HepG2 (cell line): ENCODE measurements around the gene FBXL12. TPM values are rescaled to one million over a fixed set of nuclear protein-coding genes. Genes with fewer than 3 reads are reported as not detected.

ENCODE experiments used
- ATAC-seq: fragments of 200-7000 bp; cut with Tn5 transposase; 3 replicates; pipeline ENCODE4 v1.9.1; 2020; ENCODE audit warnings: mild to moderate bottlenecking, moderate library complexity
- BruUV-seq: library from RNA; stranded (reverse); fragments of 400-500 nt; replicated peaks from 2 replicates; lab custom pipeline; 2021; lab: Mats Ljungman, UMichigan
- CTCF ChIA-PET: fragments of 300-600 bp; formaldehyde crosslinking; extraction: SDS; loops from one replicate; lab custom pipeline; 2021; ENCODE audit warnings: low total read pairs, inconsistent platforms, low intra/inter-chr PET ratio; lab: Yijun Ruan, JAX
- POLR2A ChIA-PET: fragments of 350-600 bp; sonication (Branson Sonifier 250); formaldehyde crosslinking; loops from one replicate; lab custom pipeline; 2020; ENCODE audit warnings: antibody characterized with exemption, inconsistent platforms; lab: Yijun Ruan, JAX
- DNase-seq: peaks from one replicate; pipeline ENCODE4 v3.0.0-alpha.2; 2015; ENCODE audit warnings: low spot score
- FAIRE-seq: peaks from 3 replicates; lab custom pipeline; 2011; peaks lifted over from hg19 to GRCh38; lab: Jason Lieb, UNC
- H2AFZ ChIP-seq: one replicate; pipeline ENCODE4 v1.6.1; 2011; ENCODE audit warnings: low read length, inconsistent platforms
- H3K27ac ChIP-seq: fragments of 300-600 bp; 3 replicates; pipeline ENCODE4 v1.8.0; 2011; ENCODE audit warnings: mixed run types, mild to moderate bottlenecking, mixed read lengths, low read length, inconsistent platforms; ENCODE audit not compliant: insufficient read depth; ENCODE audit errors: extremely low read length
- H3K27me3 ChIP-seq, 2 experiments: fragments of 200-600 bp in 1 of 2; 2 replicates in 1 of 2; 3 replicates in 1 of 2; pipeline versions ENCODE4 v1.6.0 to v1.8.0; 2011; ENCODE audit warnings: low read length in 2 of 2, mild to moderate bottlenecking in 2 of 2, moderate library complexity in 2 of 2, inconsistent platforms in 1 of 2; ENCODE audit not compliant: insufficient read depth in 2 of 2, control insufficient read depth in 1 of 2
- H3K36me3 ChIP-seq, 2 experiments: fragments of 200-600 bp in 1 of 2; replicated peaks in 1 of 2; 2 replicates in 1 of 2; 3 replicates in 1 of 2; pipeline versions ENCODE4 v1.5.1 to v1.8.0; 2011; ENCODE audit warnings: low read length in 2 of 2, inconsistent platforms in 1 of 2; ENCODE audit not compliant: insufficient read depth in 2 of 2, control insufficient read depth in 1 of 2
- H3K4me1 ChIP-seq: 2 replicates; pipeline ENCODE4 v1.5.1; 2012; ENCODE audit warnings: low read length, inconsistent platforms; ENCODE audit not compliant: insufficient read depth
- H3K4me2 ChIP-seq: 2 replicates; pipeline ENCODE4 v1.6.0; 2011; ENCODE audit warnings: low read depth, low read length, inconsistent platforms
- H3K4me3 ChIP-seq, 3 experiments: fragments of 200-600 bp in 1 of 3; sonication (generic), shearing (Covaris generic) in 1 of 3; replicated peaks in 1 of 3; 2 replicates each; pipeline ENCODE4 v1.5.1; 2011 to 2016; ENCODE audit warnings: low read length in 3 of 3, inconsistent platforms in 2 of 3, low read depth in 2 of 3, mild to moderate bottlenecking in 2 of 3, control low read depth in 1 of 3, mixed read lengths in 1 of 3; ENCODE audit not compliant: insufficient read depth in 1 of 3
- H3K79me2 ChIP-seq: one replicate; pipeline ENCODE4 v1.6.1; 2011; ENCODE audit warnings: low read length, inconsistent platforms; ENCODE audit not compliant: insufficient read depth
- H3K9ac ChIP-seq: 2 replicates; pipeline ENCODE4 v1.6.0; 2011; ENCODE audit warnings: mild to moderate bottlenecking, low read depth, low read length, inconsistent platforms; ENCODE audit not compliant: insufficient read depth
- H3K9me3 ChIP-seq: 2 replicates; pipeline ENCODE4 v1.5.1; 2012; ENCODE audit warnings: mild to moderate bottlenecking, low read length
- H4K20me1 ChIP-seq: 2 replicates; pipeline ENCODE4 v1.6.0; 2011; ENCODE audit warnings: inconsistent platforms, mild to moderate bottlenecking, low read length, moderate library complexity; ENCODE audit not compliant: insufficient read depth
- CCDC6 ChIP-seq: sonication (generic); formaldehyde crosslinking; IDR thresholded peaks from 2 replicates; pipeline ENCODE4 v1.8.1; 2022; ENCODE audit warnings: mild to moderate bottlenecking, missing genetic modification reagents, moderate library complexity
- E2F2 ChIP-seq: sonication (generic); formaldehyde crosslinking; IDR thresholded peaks from 2 replicates; pipeline ENCODE4 v1.4.0; 2020; ENCODE audit warnings: missing genetic modification reagents, borderline replicate concordance
- HES4 ChIP-seq: sonication (generic); formaldehyde crosslinking; IDR thresholded peaks from 2 replicates; pipeline ENCODE4 v1.9.0; 2021; ENCODE audit warnings: mild to moderate bottlenecking, missing genetic modification reagents, borderline replicate concordance
- KLF9 ChIP-seq: IDR thresholded peaks from 2 replicates; pipeline ENCODE4 v1.6.1; 2016; ENCODE audit warnings: low read depth
- MED8 ChIP-seq: sonication (generic); formaldehyde crosslinking; IDR thresholded peaks from 2 replicates; pipeline ENCODE4 v1.8.1; 2023; ENCODE audit warnings: mild to moderate bottlenecking, missing genetic modification reagents; ENCODE audit not compliant: insufficient replicate concordance
- NFKB2 ChIP-seq: sonication (generic); formaldehyde crosslinking; IDR thresholded peaks from 2 replicates; pipeline ENCODE4 v1.4.0; 2020; ENCODE audit warnings: missing genetic modification reagents, borderline replicate concordance
- PAWR ChIP-seq: sonication (generic); formaldehyde crosslinking; IDR thresholded peaks from 2 replicates; pipeline ENCODE4 v1.4.0; 2020; ENCODE audit warnings: missing genetic modification reagents, mild to moderate bottlenecking, borderline replicate concordance
- POLR2A ChIP-seq, 2 experiments: IDR thresholded peaks; 2 replicates each; pipeline ENCODE4 v1.6.1; 2011; ENCODE audit warnings: low read depth in 2 of 2, low read length in 2 of 2, mild to moderate bottlenecking in 1 of 2, moderate library complexity in 1 of 2; ENCODE audit not compliant: insufficient read depth in 1 of 2
- PRPF4 ChIP-seq: fragments of 200-400 bp; formaldehyde crosslinking; IDR thresholded peaks from 2 replicates; pipeline ENCODE4 v1.6.1; 2016; ENCODE audit warnings: low read length, low read depth; ENCODE audit not compliant: poor library complexity, severe bottlenecking
- PTBP1 ChIP-seq: fragments of 200-400 bp; formaldehyde crosslinking; IDR thresholded peaks from 2 replicates; pipeline ENCODE4 v1.6.1; 2018; ENCODE audit warnings: low read length, low read depth; ENCODE audit not compliant: poor library complexity, severe bottlenecking
- XRCC5 ChIP-seq: fragments of 200-400 bp; formaldehyde crosslinking; optimal IDR thresholded peaks from 2 replicates; pipeline ENCODE3; 2017; ENCODE audit warnings: mild to moderate bottlenecking, low read length
- ZNF260 ChIP-seq: sonication (generic); formaldehyde crosslinking; IDR thresholded peaks from 2 replicates; pipeline ENCODE4 v1.4.0; 2020; ENCODE audit warnings: missing genetic modification reagents, low read depth, mild to moderate bottlenecking, borderline replicate concordance
- ZNF3 ChIP-seq: IDR thresholded peaks from 2 replicates; pipeline ENCODE4 v1.7.0; 2017; ENCODE audit warnings: inconsistent platforms
- ZNF569 ChIP-seq: sonication (generic); formaldehyde crosslinking; IDR thresholded peaks from 2 replicates; pipeline ENCODE4 v1.5.0; 2020; ENCODE audit warnings: mild to moderate bottlenecking, missing genetic modification reagents, moderate library complexity, borderline replicate concordance
- ZNF598 ChIP-seq: sonication (generic); formaldehyde crosslinking; IDR thresholded peaks from 2 replicates; pipeline ENCODE4 v1.5.1; 2020; ENCODE audit warnings: mild to moderate bottlenecking, missing genetic modification reagents, borderline replicate concordance
- ZNF878 ChIP-seq: sonication (generic); formaldehyde crosslinking; IDR thresholded peaks from 2 replicates; pipeline ENCODE4 v1.8.1; 2023; ENCODE audit warnings: mild to moderate bottlenecking, missing genetic modification reagents, moderate library complexity
- ZNF879 ChIP-seq: sonication (generic); formaldehyde crosslinking; IDR thresholded peaks from 2 replicates; pipeline ENCODE4 v1.8.1; 2023; ENCODE audit warnings: missing genetic modification reagents
- WGBS: methylation state at CpG from one replicate; pipeline ENCODE4 v1.1.6; 2017; ENCODE audit warnings: low lambda C conversion rate; 5-methylcytosine and 5-hydroxymethylcytosine counted together
- in situ Hi-C: cut with HindIII; loops from 2 replicates; pipeline ENCODE4 v1.10.0; 2017; ENCODE audit warnings: low pct_unique_long_range_greater_than_20kb; ENCODE audit not compliant: extremely low pct_ligation_motif_present
- intact Hi-C: fragments of 100-400 bp; cut with micrococcal nuclease; formaldehyde crosslinking; loops from one replicate; pipeline ENCODE4 v1.10.0; 2022; ENCODE audit not compliant: unreplicated experiment
- polyA plus RNA-seq, 8 experiments: library from polyadenylated mRNA; depleted of rRNA in 3 of 8; stranded (reverse) in 7 of 8; unstranded in 1 of 8; fragments of >200 nt; fragmentation: Illumina TruSeq in 4 of 8; extraction: Trizol in 4 of 8; gene quantifications; 2 replicates each; pipeline versions ENCODE4 v1.2.1 to v1.2.3, GENCODE V29; 2011 to 2016; ENCODE audit warnings: low read depth in 4 of 8, missing spikeins in 1 of 8, mixed read lengths in 1 of 8; ENCODE audit not compliant: insufficient read depth in 1 of 8
- total RNA-seq, 5 experiments: library from RNA; depleted of rRNA; stranded (reverse); fragments of >200 nt; fragmentation: Illumina TruSeq; extraction: Trizol; gene quantifications; 2 replicates each; pipeline ENCODE4 v1.2.3, GENCODE V29; 2016; ENCODE audit warnings: low read depth in 1 of 5

The FBXL12 gene
- total and polyA plus RNA-seq, 2 of the 13 experiments (the other 11 are each of a cell fraction or from before 2014, with no cell fraction given) = 20.4 to 23.1 TPM

GRCh38 chr19:9850235-9850959 is 31.5 kb upstream of the FBXL12 start:
- Histone ChIP-seq H3K4me3 (no peak overlapping the region), H3K4me2 (no peak overlapping the region), H3K9ac (no peak overlapping the region), H3K9me3 (no peaks in the 10 kb centered on the region), H3K79me2 (no peaks in the 10 kb centered on the region), H2AFZ (no peak overlapping the region), H3K27me3 (no peaks in the 10 kb centered on the region), H3K4me1 (peaks cover 27% of the 10 kb centered on the region), H4K20me1 (no peaks in the 10 kb centered on the region), H3K27ac (no peak overlapping the region), H3K36me3 (peaks cover 5 to 10% of the 10 kb centered on the region in 2 experiments; a peak in 3 of 5 replicates)
- intact Hi-C loops (no loop called here), in situ Hi-C loops (no loop called here)
- POLR2A ChIA-PET = no interaction called here
- BruUV-seq = no TSS peak
- TF ChIP-seq PAWR (CRISPR knock-in tag) (no peak), PRPF4 (no peak), ZNF569 (CRISPR knock-in tag) (no peak), ZNF878 (no peak), MED8 (CRISPR knock-in tag) (no peak), POLR2A (IDR thresholded peaks at IDR 0.05; ENCODE audit: insufficient read depth in 1 of 2, low read depth in 2 of 2, low read length in 2 of 2) (no peak), ZNF260 (CRISPR knock-in tag) (no peak), ZNF3 (CRISPR knock-in tag) (no peak), CCDC6 (CRISPR knock-in tag) (no peak), PTBP1 (no peak), HES4 (CRISPR knock-in tag) (no peak), XRCC5 (no peak), NFKB2 (no peak), E2F2 (CRISPR knock-in tag) (no peak), ZNF879 (no peak), ZNF598 (CRISPR knock-in tag) (no peak), KLF9 (CRISPR knock-in tag) (no peak)
- CTCF ChIA-PET = no interaction called here
- DNase-seq (no peak), ATAC-seq (no peak), FAIRE-seq (no peak)
- 92% methylated on average over 14 of the region's 19 CpGs for WGBS
